Measurements from ENCODE around the gene SMIM28.

DNA sequence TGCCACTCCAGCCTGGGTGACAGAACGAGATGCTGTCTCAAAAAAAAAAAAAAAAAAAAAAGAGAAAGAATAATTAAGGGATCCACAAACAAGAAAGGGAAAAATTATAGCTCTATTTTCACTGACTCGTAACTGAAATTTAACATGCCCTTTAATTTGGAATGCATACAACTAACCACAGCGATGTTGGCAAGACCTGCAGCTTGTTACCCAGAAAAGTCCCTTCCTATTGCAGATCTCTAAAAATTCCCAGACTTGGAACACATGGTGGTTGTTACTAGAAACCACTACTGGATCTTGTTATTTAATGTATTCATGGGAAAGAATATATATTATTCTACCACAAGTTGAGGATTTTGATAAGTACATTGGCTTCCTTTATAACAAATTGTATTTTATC is 27.8 kb upstream of the SMIM28 start:
- TF ChIP-seq SUZ12 (IDR thresholded peaks at IDR 0.05) (no peak), FOXM1 (IDR thresholded peaks at IDR 0.05; ENCODE audit: borderline replicate concordance) (no peak), FOXK2 (IDR thresholded peaks at IDR 0.05) (no peak), FOXA1 (IDR thresholded peaks at IDR 0.05) (no peak), SP1 (IDR thresholded peaks at IDR 0.05) (no peak), L3MBTL2 (conservative IDR thresholded peaks at IDR 0.05) (no peak)
- TF ChIP-seq, protein P1, sequence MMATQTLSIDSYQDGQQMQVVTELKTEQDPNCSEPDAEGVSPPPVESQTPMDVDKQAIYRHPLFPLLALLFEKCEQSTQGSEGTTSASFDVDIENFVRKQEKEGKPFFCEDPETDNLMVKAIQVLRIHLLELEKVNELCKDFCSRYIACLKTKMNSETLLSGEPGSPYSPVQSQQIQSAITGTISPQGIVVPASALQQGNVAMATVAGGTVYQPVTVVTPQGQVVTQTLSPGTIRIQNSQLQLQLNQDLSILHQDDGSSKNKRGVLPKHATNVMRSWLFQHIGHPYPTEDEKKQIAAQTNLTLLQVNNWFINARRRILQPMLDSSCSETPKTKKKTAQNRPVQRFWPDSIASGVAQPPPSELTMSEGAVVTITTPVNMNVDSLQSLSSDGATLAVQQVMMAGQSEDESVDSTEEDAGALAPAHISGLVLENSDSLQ (IDR thresholded peaks at IDR 0.05): no peak

Data from HEK293T (cell line).